Measurements from ENCODE around the gene DHX32.

DNA sequence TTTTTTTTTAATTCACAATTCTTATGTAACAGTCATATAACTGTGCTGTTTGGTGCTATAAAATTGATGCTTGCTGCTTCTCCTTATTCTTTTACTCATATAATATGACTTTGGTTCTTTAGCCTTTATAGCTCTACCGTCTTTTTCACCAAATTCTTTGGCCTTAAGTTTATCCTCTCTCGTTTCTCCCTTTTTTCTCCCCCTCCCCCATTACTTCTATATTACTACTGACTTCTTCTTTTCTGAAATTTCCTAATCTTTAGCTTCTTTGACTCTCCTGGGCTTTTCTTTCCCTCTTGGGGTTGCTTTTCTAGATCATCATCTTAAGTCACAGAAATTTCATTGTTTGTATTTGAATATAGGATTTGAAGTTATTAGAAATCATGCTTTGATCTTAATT lies 54.0 kb downstream of the DHX32 start:
- no peak for TF ChIP-seq CTCF (IDR thresholded peaks at IDR 0.05)
- TF ChIP-seq EZH2phosphoT487 (IDR thresholded peaks at IDR 0.05), result no peak
